GM12872 (cell line): ENCODE results near the gene ASPA.

Experiments used
- CTCF ChIP-seq: IDR thresholded peaks from 3 replicates; pipeline ENCODE4 v1.5.1; 2011; ENCODE audit warnings: low read depth, mild to moderate bottlenecking, low read length, moderate library complexity; ENCODE audit not compliant: insufficient read depth

The ASPA gene

GRCh38 chr17:3475812-3476610, at the start of gene ASPA:
ASPA (plus strand) TSS chr17:3475997; CDS start chr17:3476160, 163 bp downstream.
- TF ChIP-seq CTCF = no peak

DNA sequence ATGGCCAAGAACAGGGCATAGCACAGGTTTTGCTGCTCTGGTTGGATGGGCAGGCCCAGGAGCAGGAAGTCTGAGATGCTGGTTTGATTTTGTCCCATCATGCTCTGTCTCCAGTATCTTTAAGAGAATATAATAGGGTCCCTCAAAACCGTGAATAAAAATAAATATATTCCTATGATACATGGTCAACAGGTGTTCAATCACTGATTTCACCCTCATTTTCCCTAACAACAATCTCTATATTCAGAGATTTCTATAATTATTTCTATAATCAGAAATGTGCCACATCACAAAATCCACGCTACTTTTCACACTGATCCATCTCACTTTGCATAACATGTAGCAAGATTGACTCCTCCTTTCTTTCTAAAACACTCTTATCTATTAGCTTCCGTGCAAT, 42.1 kb upstream of the ASPA start, which contains the start of gene OR1E2:
TSS of gene OR1E2 (minus strand) at position 101 of the 400 bp plus-strand sequence. CDS start at position 101, 0 bp downstream.
- TF ChIP-seq CTCF = no peak

DNA sequence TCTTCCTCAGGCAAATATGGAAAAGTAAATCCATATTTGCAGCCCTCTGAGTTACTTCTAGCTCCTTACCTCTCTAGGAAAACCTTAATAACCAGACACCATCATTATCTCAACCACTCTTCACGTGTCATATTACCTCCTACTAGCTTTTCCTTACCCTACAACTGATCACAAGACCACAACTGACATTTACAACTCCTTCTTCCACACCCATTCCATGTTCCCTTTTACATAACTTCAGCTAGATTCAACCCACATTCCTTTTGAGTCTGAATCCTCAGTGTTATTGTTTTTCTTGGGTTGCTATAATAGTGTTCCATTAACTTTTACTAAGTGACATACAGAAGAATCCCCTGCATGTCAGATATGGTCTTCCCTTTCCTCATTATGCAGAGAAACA, 37.4 kb upstream of the ASPA start:
- TF ChIP-seq CTCF = no peak

- TF ChIP-seq CTCF = no peak
Observed at GRCh38 chr17:3440451-3440850, 35.3 kb upstream of the ASPA start.

DNA sequence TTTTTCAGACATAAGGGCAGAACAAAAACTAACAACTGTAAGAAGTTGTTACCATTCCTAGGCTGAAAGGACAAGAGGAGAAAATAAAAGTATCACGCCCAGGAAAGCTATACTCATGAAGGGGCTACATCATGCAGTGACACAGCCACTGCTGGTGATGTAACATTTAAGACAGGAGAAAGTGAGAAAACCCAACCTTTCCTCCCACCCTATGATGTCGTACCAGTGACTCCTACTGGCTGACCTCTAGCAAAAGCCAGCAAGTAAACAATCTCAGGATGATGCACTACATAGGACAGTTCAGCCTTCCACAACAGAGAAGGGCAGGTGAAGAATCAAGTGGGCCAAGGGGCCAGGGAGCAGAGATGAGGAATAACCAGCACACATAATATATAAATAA, 28.2 kb upstream of the ASPA start:
- TF ChIP-seq CTCF = peak; percentile 29; the same call in 1 of the 3 replicates

DNA sequence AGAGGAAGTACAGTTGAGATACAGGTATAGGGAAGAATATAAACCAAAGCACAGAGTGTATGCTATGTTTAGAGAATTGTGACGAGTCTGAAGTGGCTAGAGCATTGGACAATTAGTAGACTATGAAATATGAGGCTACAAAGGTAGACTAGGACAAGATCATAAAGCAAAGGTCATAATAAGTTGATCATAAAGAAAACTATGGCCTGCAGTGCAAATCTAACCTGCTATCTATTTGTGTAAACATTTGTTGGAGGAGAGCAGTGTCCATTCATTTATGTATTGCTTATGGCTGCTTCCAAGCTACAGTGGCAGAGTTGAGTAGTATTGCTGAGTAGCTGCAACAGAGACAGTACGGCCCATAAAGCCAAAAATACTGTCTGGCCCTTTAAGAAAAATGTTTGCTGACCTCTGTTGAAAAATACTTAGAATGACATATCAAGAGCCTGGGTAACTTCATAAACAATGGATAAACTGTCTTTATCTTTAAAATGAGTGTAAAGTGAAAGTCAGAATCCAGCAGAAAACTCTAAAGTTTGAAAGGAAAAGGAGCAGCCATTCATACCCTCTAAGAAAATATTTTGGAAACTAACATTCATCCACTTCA, 27.6 kb upstream of the ASPA start:
- no peak for TF ChIP-seq CTCF

- no peak for TF ChIP-seq CTCF
Observed at GRCh38 chr17:3469529-3469928, 6.3 kb upstream of the ASPA start.
